Testis (tissue), 2 donors: Measurements from ENCODE around the gene HEG1.
"Not testable (repeated sequence)": the region's sequence is repeated elsewhere in the genome, so short reads cannot be mapped to it uniquely, and the experiment has no call there.

Experiments used
- POLR2A ChIP-seq: fragments of 450-650 bp; IDR thresholded peaks from one replicate; pipeline ENCODE4 v1.6.1; 2017; ENCODE audit warnings: antibody characterized with exemption, mild to moderate bottlenecking, moderate library complexity
- TF ChIP-seq, protein P1 (sequence below), 3 experiments: fragments of 450-650 bp in 2 of 3; fragments of 200-600 bp in 1 of 3; sonication (generic) in 1 of 3; IDR thresholded peaks; one replicate each; pipeline ENCODE4 v1.5.1; 2016 to 2019; ENCODE audit warnings: antibody characterized with exemption in 3 of 3, mild to moderate bottlenecking in 2 of 3, moderate library complexity in 1 of 3

DNA sequence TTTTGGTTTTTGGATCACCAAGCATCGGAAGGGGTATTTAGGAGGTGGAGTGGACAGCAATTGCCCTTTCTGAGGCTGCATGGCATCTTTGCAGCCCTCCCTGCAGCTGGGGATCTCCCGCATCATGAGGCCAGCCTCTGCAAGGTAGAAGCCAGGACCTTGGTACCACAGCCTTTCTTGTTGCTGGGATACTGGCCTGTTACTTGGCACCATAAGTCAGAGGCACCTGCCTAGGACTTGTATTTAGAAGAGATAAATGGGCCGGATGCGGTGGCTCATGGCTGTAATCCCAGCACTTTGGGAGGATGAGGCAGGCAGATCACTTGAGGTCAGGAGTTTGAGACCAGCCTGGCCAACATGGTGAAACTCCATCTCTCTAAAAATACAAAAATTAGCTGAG, 97.8 kb downstream of the HEG1 start:
- not testable (repeated sequence) for TF ChIP-seq POLR2A
- TF ChIP-seq, protein P1, sequence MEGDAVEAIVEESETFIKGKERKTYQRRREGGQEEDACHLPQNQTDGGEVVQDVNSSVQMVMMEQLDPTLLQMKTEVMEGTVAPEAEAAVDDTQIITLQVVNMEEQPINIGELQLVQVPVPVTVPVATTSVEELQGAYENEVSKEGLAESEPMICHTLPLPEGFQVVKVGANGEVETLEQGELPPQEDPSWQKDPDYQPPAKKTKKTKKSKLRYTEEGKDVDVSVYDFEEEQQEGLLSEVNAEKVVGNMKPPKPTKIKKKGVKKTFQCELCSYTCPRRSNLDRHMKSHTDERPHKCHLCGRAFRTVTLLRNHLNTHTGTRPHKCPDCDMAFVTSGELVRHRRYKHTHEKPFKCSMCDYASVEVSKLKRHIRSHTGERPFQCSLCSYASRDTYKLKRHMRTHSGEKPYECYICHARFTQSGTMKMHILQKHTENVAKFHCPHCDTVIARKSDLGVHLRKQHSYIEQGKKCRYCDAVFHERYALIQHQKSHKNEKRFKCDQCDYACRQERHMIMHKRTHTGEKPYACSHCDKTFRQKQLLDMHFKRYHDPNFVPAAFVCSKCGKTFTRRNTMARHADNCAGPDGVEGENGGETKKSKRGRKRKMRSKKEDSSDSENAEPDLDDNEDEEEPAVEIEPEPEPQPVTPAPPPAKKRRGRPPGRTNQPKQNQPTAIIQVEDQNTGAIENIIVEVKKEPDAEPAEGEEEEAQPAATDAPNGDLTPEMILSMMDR (IDR thresholded peaks at IDR 0.05): not testable (repeated sequence)
